Measurements from ENCODE around the gene DNAH10.

Gene DNAH10

DNA sequence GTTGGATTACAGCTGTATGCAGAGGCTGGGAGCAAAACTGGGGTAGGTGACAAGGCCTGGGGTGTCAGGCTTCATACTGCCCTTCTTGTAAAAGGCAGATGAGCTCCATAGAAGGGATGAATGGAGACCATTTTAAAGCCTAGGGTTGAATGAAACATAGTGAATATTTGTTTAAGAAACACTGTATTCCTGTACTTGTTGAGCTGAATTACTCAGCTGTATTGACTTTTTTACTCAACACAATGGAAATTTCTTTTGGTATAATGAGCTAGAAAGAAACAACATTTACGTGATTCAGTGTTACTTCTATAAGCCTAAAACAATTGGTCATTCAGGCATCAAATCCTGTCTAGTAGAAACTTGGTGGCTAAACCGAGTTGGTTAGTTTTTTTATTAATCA lies 35.9 kb upstream of the DNAH10 start:
- no peaks in the 10 kb centered on the region for H3K27me3 ChIP-seq
- no peaks in the 10 kb centered on the region for H3K4me1 ChIP-seq
- no peak overlapping the region for H3K27ac ChIP-seq
- H3K4me3 ChIP-seq = no peak overlapping the region
- no peak for DNase-seq
- no peaks in the 10 kb centered on the region for H3K9me3 ChIP-seq
- no peak for TF ChIP-seq CTCF (IDR thresholded peaks at IDR 0.05)
- peaks cover 49 to 98% (median 66%) of the 10 kb centered on the region in 3 donors for H3K36me3 ChIP-seq
- intact Hi-C loops (cut with DNase I; ENCODE audit: low total_unique reads) = no loop called here

DNA sequence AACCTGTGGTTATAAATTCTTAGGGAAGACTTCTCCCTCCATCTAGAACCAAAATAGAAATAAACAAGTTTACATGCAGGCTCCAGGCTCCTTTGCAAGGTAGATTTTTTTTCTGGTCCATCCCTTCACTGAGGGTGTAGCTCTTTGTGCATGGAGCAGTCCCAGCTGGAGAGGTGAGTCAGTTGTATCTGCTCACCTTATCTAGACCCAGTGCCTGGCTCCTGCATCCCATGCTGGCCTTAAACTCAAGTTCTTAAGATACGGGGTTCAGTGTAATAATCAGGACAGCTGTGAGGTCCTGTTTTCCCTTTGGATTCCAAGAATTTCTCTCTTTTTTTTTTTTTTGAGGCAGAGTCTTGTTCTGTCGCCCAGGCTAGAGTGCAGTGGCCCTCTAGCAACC lies 35.1 kb upstream of the DNAH10 start:
- no peak for TF ChIP-seq CTCF (IDR thresholded peaks at IDR 0.05)
- Histone ChIP-seq H3K36me3 (peaks cover 56 to 98% (median 67%) of the 10 kb centered on the region in 3 donors), H3K4me1 (no peaks in the 10 kb centered on the region), H3K9me3 (no peaks in the 10 kb centered on the region), H3K4me3 (no peak overlapping the region), H3K27me3 (no peaks in the 10 kb centered on the region), H3K27ac (no peak overlapping the region)
- intact Hi-C loops (cut with DNase I; ENCODE audit: low total_unique reads) = no loop called here
- no peak for DNase-seq

DNA sequence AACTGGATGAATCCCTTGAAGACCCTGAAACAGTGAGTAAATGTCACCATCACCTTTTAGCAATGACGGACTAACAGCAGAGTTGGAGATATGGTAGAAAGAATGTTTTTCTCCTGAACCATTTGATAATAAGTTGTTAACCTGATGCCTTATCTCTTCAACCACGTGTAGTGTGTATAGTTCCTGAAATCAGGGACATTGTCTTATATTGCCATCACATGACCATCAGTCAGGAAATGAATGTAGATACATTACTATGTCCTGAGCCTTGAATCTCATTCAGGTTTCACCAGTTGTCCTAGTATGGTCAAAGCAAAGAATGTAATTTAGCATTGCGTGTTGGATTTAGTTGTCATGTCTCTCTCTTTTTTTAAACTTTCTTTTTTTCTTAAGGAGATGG lies 34.2 kb upstream of the DNAH10 start:
- intact Hi-C loops (cut with DNase I; ENCODE audit: low total_unique reads) = no loop called here
- Histone ChIP-seq H3K4me1 (no peaks in the 10 kb centered on the region), H3K36me3 (peaks cover 56 to 98% (median 67%) of the 10 kb centered on the region in 3 donors), H3K27me3 (no peaks in the 10 kb centered on the region), H3K4me3 (no peak overlapping the region), H3K27ac (no peak overlapping the region), H3K9me3 (no peaks in the 10 kb centered on the region)
- no peak for DNase-seq
- no peak for TF ChIP-seq CTCF (IDR thresholded peaks at IDR 0.05)

DNA sequence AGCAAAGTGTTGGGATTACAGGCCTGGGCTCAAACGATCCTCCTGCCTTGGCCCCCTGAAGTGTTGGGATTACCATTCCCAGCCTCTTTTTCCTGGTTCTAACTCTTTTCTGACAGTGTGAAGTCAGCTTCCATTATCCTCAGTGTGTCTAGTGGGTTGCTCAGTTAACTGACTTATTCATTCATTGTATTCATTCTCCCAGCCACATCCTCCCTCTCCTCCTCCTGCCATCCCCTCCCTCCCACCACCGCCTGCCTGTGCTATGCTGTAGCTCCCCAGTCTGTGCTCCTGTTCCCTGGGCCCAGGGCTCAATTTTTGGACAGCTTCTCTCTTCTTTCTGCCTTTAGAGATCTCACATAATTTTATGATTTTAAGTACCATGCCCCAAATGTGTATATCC lies 30.5 kb upstream of the DNAH10 start:
- no peaks in the 10 kb centered on the region for H3K4me1 ChIP-seq
- H3K36me3 ChIP-seq = peaks cover 63 to 100% (median 72%) of the 10 kb centered on the region in 3 donors
- H3K27ac ChIP-seq = no peak overlapping the region
- no peak for DNase-seq
- H3K4me3 ChIP-seq = no peak overlapping the region
- H3K9me3 ChIP-seq = no peaks in the 10 kb centered on the region
- intact Hi-C loops (cut with DNase I; ENCODE audit: low total_unique reads) = no loop called here
- H3K27me3 ChIP-seq = no peaks in the 10 kb centered on the region
- TF ChIP-seq CTCF (IDR thresholded peaks at IDR 0.05) = no peak

DNA sequence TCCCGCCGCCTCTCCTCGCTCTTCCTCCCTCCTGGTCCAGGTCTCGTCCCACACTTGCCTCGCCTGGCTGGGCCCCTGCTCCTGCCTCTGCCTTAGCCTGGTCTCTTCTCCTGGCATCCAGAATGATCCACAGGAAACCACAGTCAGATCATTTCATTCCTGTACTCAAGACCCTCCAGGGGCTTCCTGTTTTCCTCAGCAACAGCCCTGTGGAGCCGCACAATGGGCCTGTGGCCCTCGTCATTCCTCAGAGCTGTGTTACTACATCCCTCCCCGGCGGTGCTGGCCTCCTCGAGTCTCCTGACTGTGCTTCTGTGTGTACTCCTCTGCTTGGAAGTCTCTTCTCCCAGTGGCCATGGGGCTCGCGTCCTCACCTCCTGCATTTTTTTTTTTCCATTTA lies 29.9 kb upstream of the DNAH10 start:
- DNase-seq = no peak
- Histone ChIP-seq H3K27me3 (no peaks in the 10 kb centered on the region), H3K36me3 (peaks cover 63 to 100% (median 72%) of the 10 kb centered on the region in 3 donors), H3K27ac (no peak overlapping the region), H3K4me3 (no peak overlapping the region), H3K9me3 (no peaks in the 10 kb centered on the region), H3K4me1 (no peaks in the 10 kb centered on the region)
- intact Hi-C loops (cut with DNase I; ENCODE audit: low total_unique reads) = no loop called here
- no peak for TF ChIP-seq CTCF (IDR thresholded peaks at IDR 0.05)

GRCh38 chr12:123733229-123733628 lies 28.9 kb upstream of the DNAH10 start:
- Histone ChIP-seq H3K36me3 (peaks cover 63 to 100% (median 71%) of the 10 kb centered on the region in 3 donors), H3K27ac (no peak overlapping the region), H3K9me3 (no peaks in the 10 kb centered on the region), H3K4me3 (no peak overlapping the region), H3K4me1 (no peaks in the 10 kb centered on the region), H3K27me3 (no peaks in the 10 kb centered on the region)
- no peak for TF ChIP-seq CTCF (IDR thresholded peaks at IDR 0.05)
- DNase-seq = no peak
- intact Hi-C loops (cut with DNase I; ENCODE audit: low total_unique reads) = no loop called here
